BLaER1 (cell line): Measurements from ENCODE around the gene SSH2.

Experiments used
- H3K27ac ChIP-seq: shearing (Covaris generic); formaldehyde crosslinking; 2 replicates; pipeline ENCODE4 v1.8.1; 2022
- H3K27me3 ChIP-seq: shearing (Covaris generic); formaldehyde crosslinking; 2 replicates; pipeline ENCODE4 v1.8.1; 2022
- H3K36me3 ChIP-seq: shearing (Covaris generic); formaldehyde crosslinking; 2 replicates; pipeline ENCODE4 v1.8.1; 2022
- H3K4me1 ChIP-seq: shearing (Covaris generic); formaldehyde crosslinking; 2 replicates; pipeline ENCODE4 v1.8.1; 2022
- H3K4me2 ChIP-seq: shearing (Covaris generic); formaldehyde crosslinking; 2 replicates; pipeline ENCODE4 v1.8.1; 2022
- H3K4me3 ChIP-seq: shearing (Covaris generic); formaldehyde crosslinking; 2 replicates; pipeline ENCODE4 v1.8.1; 2022
- H3K9ac ChIP-seq: shearing (Covaris generic); formaldehyde crosslinking; 2 replicates; pipeline ENCODE4 v1.8.1; 2022
- H3K9me3 ChIP-seq: shearing (Covaris generic); formaldehyde crosslinking; 2 replicates; pipeline ENCODE4 v1.8.1; 2022
- H4K20me1 ChIP-seq: shearing (Covaris generic); formaldehyde crosslinking; 2 replicates; pipeline ENCODE4 v1.8.1; 2022
- Cebpa-rat ChIP-seq: shearing (Covaris generic); IDR thresholded peaks from 2 replicates; pipeline ENCODE4 v1.8.1; 2022

Gene SSH2

GRCh38 chr17:29650396-29650795 lies 279.6 kb downstream of the SSH2 start:
- Histone ChIP-seq H3K9me3 (no peaks in the 10 kb centered on the region), H3K4me1 (peaks cover 6% of the 10 kb centered on the region; the same call in 1 of the 2 replicates), H3K27me3 (no peaks in the 10 kb centered on the region), H3K36me3 (peaks cover 97% of the 10 kb centered on the region), H4K20me1 (no peaks in the 10 kb centered on the region), H3K9ac (no peak overlapping the region), H3K4me2 (no peak overlapping the region), H3K4me3 (no peak overlapping the region), H3K27ac (no peak overlapping the region)
- no peak for TF ChIP-seq Cebpa-rat

DNA sequence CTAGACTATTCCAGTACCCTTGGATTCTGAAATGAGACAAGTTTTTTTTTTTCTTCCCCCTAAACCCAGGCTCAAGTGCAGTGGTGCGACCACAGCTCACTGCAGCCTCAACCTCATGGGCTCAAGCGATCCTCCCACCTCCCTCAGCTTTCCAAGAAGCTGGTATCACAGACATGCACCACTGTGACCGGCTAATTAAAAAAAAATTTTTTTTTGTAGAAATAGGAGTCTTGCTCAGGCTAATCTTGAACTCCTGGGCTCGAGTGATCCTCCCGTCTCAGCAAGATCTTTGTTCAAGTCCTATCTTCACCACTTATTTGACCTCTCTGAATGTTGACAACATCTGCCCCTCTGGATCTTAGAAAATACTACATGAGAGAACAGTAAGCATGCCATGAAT lies 280.7 kb downstream of the SSH2 start:
- no peak for TF ChIP-seq Cebpa-rat
- Histone ChIP-seq H3K4me2 (no peak overlapping the region), H4K20me1 (no peaks in the 10 kb centered on the region), H3K9ac (no peak overlapping the region), H3K27ac (no peak overlapping the region), H3K4me1 (peaks cover 14% of the 10 kb centered on the region), H3K27me3 (no peaks in the 10 kb centered on the region), H3K4me3 (no peak overlapping the region), H3K9me3 (no peaks in the 10 kb centered on the region), H3K36me3 (peaks cover 97% of the 10 kb centered on the region)

DNA sequence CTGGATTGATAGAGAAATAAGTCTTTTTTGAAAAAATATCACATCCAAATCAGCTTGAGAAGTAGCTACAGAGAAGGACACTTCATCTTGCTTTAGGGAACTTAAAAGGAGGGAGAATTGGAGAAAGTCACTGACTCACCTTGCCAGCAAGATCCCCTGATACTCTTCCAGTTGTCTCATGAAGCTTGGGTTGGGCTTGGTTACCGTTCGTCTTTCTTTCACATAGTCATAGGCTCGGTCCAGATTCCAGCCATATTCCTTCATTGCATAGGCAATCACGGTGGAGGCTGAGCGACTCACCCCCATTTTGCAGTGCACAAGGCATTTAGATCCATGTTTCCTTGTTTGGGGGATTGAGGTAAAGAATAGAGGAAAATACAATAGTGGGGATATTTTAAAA lies 282.0 kb downstream of the SSH2 start:
- Histone ChIP-seq H3K27me3 (no peaks in the 10 kb centered on the region), H3K9ac (no peak overlapping the region), H3K27ac (no peak overlapping the region), H4K20me1 (no peaks in the 10 kb centered on the region), H3K4me2 (no peak overlapping the region), H3K36me3 (peaks cover 93% of the 10 kb centered on the region), H3K9me3 (no peaks in the 10 kb centered on the region), H3K4me1 (peaks cover 27% of the 10 kb centered on the region), H3K4me3 (no peak overlapping the region)
- no peak for TF ChIP-seq Cebpa-rat

DNA sequence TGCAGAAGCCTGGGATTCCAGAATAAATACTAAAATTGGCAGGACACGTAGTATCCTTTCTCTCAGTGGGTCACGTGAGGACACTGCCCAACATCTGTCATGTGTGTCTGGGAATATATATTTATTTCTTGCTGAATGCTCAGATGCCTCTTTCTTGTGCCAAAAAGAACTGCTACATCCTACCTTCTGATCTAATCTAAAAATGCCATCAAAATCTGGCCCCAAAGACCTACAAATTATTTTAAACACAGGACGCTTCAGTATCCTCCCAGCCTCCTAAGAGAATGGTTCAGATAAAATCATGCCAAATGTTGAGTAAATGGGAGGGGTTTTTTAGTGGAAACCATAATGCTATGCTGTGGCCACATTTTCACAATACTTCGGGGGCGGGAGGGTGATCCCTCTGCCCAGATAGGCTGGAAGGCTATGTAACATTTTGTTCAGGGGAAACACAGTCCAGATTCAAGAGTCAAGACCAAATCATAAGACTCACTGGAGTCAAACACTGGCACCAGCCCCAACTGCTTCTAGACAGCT lies 284.4 kb downstream of the SSH2 start:
- H3K4me2 ChIP-seq, result no peak overlapping the region
- no peak for TF ChIP-seq Cebpa-rat
- H3K4me3 ChIP-seq, result no peak overlapping the region
- H3K36me3 ChIP-seq, result peaks cover 70% of the 10 kb centered on the region
- no peaks in the 10 kb centered on the region for H3K9me3 ChIP-seq
- H3K27ac ChIP-seq, result no peak overlapping the region
- no peaks in the 10 kb centered on the region for H4K20me1 ChIP-seq
- peaks cover 51% of the 10 kb centered on the region for H3K4me1 ChIP-seq
- H3K27me3 ChIP-seq, result no peaks in the 10 kb centered on the region
- no peak overlapping the region for H3K9ac ChIP-seq

DNA sequence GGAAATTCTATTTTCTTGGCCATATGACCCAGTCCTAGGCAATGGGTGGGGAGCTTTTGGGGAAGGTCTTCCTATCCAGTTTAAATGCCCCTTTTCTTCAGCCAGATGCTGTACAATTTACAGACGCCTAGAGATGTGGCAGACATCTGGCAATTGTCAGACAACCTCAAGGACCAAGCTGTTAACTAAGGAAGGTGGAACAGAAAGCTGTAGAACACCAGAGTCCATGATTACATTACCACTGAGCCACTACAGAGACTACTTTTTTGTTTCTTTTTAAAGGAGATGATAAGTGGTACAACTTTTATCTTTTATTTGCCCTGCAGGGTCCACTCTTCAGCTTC lies 286.2 kb downstream of the SSH2 start:
- Histone ChIP-seq H3K4me2 (peak overlapping the region; percentile 91), H3K36me3 (peaks cover 52% of the 10 kb centered on the region), H3K4me1 (peaks cover 69% of the 10 kb centered on the region), H3K27ac (peak overlapping the region; percentile 82), H3K9me3 (no peaks in the 10 kb centered on the region), H3K4me3 (no peak overlapping the region), H3K9ac (peak overlapping the region; percentile 68), H3K27me3 (no peaks in the 10 kb centered on the region), H4K20me1 (no peaks in the 10 kb centered on the region)
- no peak for TF ChIP-seq Cebpa-rat

DNA sequence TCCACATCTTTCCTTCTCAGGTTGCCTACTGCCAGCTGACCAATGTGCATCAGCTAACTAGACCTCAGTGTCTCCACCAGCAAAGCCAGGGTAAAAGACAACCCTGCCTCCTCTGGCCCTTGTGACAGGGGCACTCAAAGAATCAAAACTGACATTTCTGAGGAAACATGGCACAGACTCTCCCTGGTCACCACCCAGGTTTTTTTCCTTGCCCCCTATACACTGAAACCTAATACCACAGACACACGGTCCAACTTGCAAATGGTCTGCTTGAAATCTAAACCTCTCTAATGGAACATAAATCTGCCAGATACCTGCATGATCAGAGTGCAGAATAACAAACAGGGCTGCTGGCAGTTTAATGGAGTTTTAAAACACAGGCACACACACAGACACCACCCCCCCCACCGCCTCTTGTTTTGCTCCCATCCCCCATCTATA lies 287.8 kb downstream of the SSH2 start:
- H3K9me3 ChIP-seq, result no peaks in the 10 kb centered on the region
- no peak for TF ChIP-seq Cebpa-rat
- peaks cover 44% of the 10 kb centered on the region for H3K36me3 ChIP-seq
- peak overlapping the region; percentile 91 for H3K4me2 ChIP-seq
- H3K4me1 ChIP-seq, result peaks cover 74% of the 10 kb centered on the region
- H3K27ac ChIP-seq, result peak overlapping the region; percentile 82
- peak overlapping the region; percentile 68 for H3K9ac ChIP-seq
- no peak overlapping the region for H3K4me3 ChIP-seq
- H3K27me3 ChIP-seq, result no peaks in the 10 kb centered on the region
- H4K20me1 ChIP-seq, result no peaks in the 10 kb centered on the region

GRCh38 chr17:29640981-29641642 lies 288.9 kb downstream of the SSH2 start:
- no peaks in the 10 kb centered on the region for H3K9me3 ChIP-seq
- no peak for TF ChIP-seq Cebpa-rat
- peak overlapping the region; percentile 91 for H3K4me2 ChIP-seq
- H3K27me3 ChIP-seq, result no peaks in the 10 kb centered on the region
- peak overlapping the region; percentile 82 for H3K27ac ChIP-seq
- H4K20me1 ChIP-seq, result no peaks in the 10 kb centered on the region
- H3K36me3 ChIP-seq, result peaks cover 43% of the 10 kb centered on the region
- H3K4me1 ChIP-seq, result peaks cover 74% of the 10 kb centered on the region
- H3K4me3 ChIP-seq, result peak overlapping the region; percentile 43
- peak overlapping the region; percentile 68 for H3K9ac ChIP-seq

GRCh38 chr17:29640413-29640812 lies 289.6 kb downstream of the SSH2 start:
- Histone ChIP-seq H3K27me3 (no peaks in the 10 kb centered on the region), H3K9me3 (no peaks in the 10 kb centered on the region), H3K4me3 (peak overlapping the region; percentile 43), H3K9ac (peak overlapping the region; percentile 68), H3K4me2 (peak overlapping the region; percentile 91), H4K20me1 (no peaks in the 10 kb centered on the region), H3K27ac (peak overlapping the region; percentile 82), H3K36me3 (peaks cover 43% of the 10 kb centered on the region), H3K4me1 (peaks cover 68% of the 10 kb centered on the region)
- no peak for TF ChIP-seq Cebpa-rat

- Histone ChIP-seq H3K4me3 (no peak overlapping the region), H3K4me2 (no peak overlapping the region), H3K4me1 (peaks cover 19% of the 10 kb centered on the region), H3K27me3 (no peaks in the 10 kb centered on the region), H3K9ac (no peak overlapping the region), H3K36me3 (peaks cover 89% of the 10 kb centered on the region), H3K9me3 (no peaks in the 10 kb centered on the region), H3K27ac (no peak overlapping the region), H4K20me1 (peaks cover 48% of the 10 kb centered on the region)
- no peak for TF ChIP-seq Cebpa-rat
Measured at GRCh38 chr17:29633886-29634285, 296.1 kb downstream of the SSH2 start.

- TF ChIP-seq Cebpa-rat, result no peak
- H3K4me1 ChIP-seq, result peaks cover 17% of the 10 kb centered on the region; the same call in 1 of the 2 replicates
Measured at GRCh38 chr17:29630630-29631193, 299.3 kb downstream of the SSH2 start.

More at GRCh38 chr17:29630630-29631193, 299.3 kb downstream of the SSH2 start:
- peaks cover 76% of the 10 kb centered on the region for H4K20me1 ChIP-seq
- H3K27me3 ChIP-seq, result no peaks in the 10 kb centered on the region
- no peak overlapping the region for H3K4me2 ChIP-seq
- peaks cover 84% of the 10 kb centered on the region for H3K36me3 ChIP-seq
- H3K4me3 ChIP-seq, result no peak overlapping the region
- no peak overlapping the region for H3K27ac ChIP-seq
- no peaks in the 10 kb centered on the region for H3K9me3 ChIP-seq
- no peak overlapping the region for H3K9ac ChIP-seq
